ENCODE measurements around the gene PCDHB9.
"Not testable (repeated sequence)": the region's sequence is repeated elsewhere in the genome, so short reads cannot be mapped to it uniquely, and the experiment has no call there.

PCDHB9 gene

GRCh38 chr5:141189131-141189530, 2.2 kb downstream of the PCDHB9 start:
- DNase-seq, result not testable (repeated sequence)

- DNase-seq, result peak; percentile 28 to 42
Measured at GRCh38 chr5:141192110-141192725, 5.3 kb downstream of the PCDHB9 start, which contains the start of gene PCDHB10. PCDHB10 (plus strand) TSS chr5:141192353; CDS start chr5:141192553, 200 bp downstream.

- DNase-seq, result not testable (repeated sequence)
Measured at GRCh38 chr5:141194332-141194731, 7.4 kb downstream of the PCDHB9 start.

- no peak for DNase-seq
Measured at GRCh38 chr5:141196363-141196762, 9.4 kb downstream of the PCDHB9 start.

GRCh38 chr5:141199359-141200235, 12.6 kb downstream of the PCDHB9 start, which contains the start of gene PCDHB11:
PCDHB11 (plus strand) TSS chr5:141199627; CDS start chr5:141199775, 148 bp downstream.
- DNase-seq, result peak; percentile 5 to 70

GRCh38 chr5:141201126-141201525, 14.2 kb downstream of the PCDHB9 start:
- DNase-seq, result not testable (repeated sequence)

- not testable (repeated sequence) for DNase-seq
Measured at GRCh38 chr5:141201646-141202045, 14.7 kb downstream of the PCDHB9 start.

- DNase-seq, result no peak
Measured at GRCh38 chr5:141208478-141208877, 21.5 kb downstream of the PCDHB9 start, which contains the start of gene PCDHB12. PCDHB12 (plus strand) TSS chr5:141208719; CDS start chr5:141208908, 189 bp downstream.

- DNase-seq, result not testable (repeated sequence)
Measured at GRCh38 chr5:141210281-141210680, 23.3 kb downstream of the PCDHB9 start.

GRCh38 chr5:141210849-141211248, 23.9 kb downstream of the PCDHB9 start:
- not testable (repeated sequence) for DNase-seq

- DNase-seq, result peak in 1 of 2 experiments; percentile 16
Measured at GRCh38 chr5:141213656-141214339, 26.8 kb downstream of the PCDHB9 start, which contains the start of gene PCDHB13. PCDHB13 (plus strand) TSS chr5:141213919; CDS start chr5:141214124, 205 bp downstream.

GRCh38 chr5:141214583-141214982, 27.6 kb downstream of the PCDHB9 start:
- not testable (repeated sequence) for DNase-seq

GRCh38 chr5:141215504-141215903, 28.5 kb downstream of the PCDHB9 start:
- not testable (repeated sequence) for DNase-seq

- not testable (repeated sequence) for DNase-seq
Measured at GRCh38 chr5:141216035-141216434, 29.1 kb downstream of the PCDHB9 start.

- DNase-seq, result peak in 1 of 2 experiments; percentile 16
Measured at GRCh38 chr5:141223112-141223783, 36.3 kb downstream of the PCDHB9 start, which contains the start of gene PCDHB14. PCDHB14 (plus strand) TSS chr5:141223343; CDS start chr5:141223506, 163 bp downstream.

- DNase-seq, result not testable (repeated sequence)
Measured at GRCh38 chr5:141224844-141225243, 37.9 kb downstream of the PCDHB9 start.

GRCh38 chr5:141225421-141225820, 38.5 kb downstream of the PCDHB9 start:
- not testable (repeated sequence) for DNase-seq

GRCh38 chr5:141234109-141234667, 47.2 kb downstream of the PCDHB9 start:
- no peak for DNase-seq

- not testable (repeated sequence) for DNase-seq
Measured at GRCh38 chr5:141235922-141236321, 49.0 kb downstream of the PCDHB9 start.

- DNase-seq, result no peak
Measured at GRCh38 chr5:141236516-141237313, 49.8 kb downstream of the PCDHB9 start.
